AG10803 (cell line): ENCODE results near the gene VOPP1.

ENCODE experiments used
- DNase-seq: peaks from one replicate; pipeline ENCODE4 v3.0.0; 2010; ENCODE audit warnings: low read depth
- H3K4me3 ChIP-seq: 2 replicates; pipeline ENCODE4 v1.5.1; 2011; ENCODE audit warnings: mild to moderate bottlenecking, low read length, control low read depth
- TF ChIP-seq, protein P1 (sequence below): conservative IDR thresholded peaks from 2 replicates; pipeline ENCODE4 v1.5.1; 2011; ENCODE audit warnings: mild to moderate bottlenecking, low read length, control low read depth, inconsistent platforms

VOPP1 gene

DNA sequence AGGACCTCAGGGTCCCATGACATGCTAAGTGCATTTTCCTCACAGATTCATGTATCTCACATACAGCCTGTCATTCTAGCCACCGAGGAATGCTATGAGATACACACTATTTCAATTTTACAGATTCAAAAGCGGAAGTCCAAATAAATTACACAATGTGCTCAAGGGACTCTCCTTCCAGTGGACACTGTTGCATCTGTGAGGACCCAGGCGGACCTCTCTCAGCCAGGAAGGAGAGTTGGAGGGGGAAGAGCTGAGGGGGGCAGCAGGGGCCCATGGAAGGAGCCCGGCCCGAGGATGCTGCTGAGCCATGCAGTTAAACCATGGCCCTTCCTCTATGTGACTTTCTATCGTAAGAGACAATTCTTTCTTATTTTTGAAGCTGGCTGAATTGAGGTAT is 93.6 kb downstream of the VOPP1 start:
- TF ChIP-seq, protein P1, sequence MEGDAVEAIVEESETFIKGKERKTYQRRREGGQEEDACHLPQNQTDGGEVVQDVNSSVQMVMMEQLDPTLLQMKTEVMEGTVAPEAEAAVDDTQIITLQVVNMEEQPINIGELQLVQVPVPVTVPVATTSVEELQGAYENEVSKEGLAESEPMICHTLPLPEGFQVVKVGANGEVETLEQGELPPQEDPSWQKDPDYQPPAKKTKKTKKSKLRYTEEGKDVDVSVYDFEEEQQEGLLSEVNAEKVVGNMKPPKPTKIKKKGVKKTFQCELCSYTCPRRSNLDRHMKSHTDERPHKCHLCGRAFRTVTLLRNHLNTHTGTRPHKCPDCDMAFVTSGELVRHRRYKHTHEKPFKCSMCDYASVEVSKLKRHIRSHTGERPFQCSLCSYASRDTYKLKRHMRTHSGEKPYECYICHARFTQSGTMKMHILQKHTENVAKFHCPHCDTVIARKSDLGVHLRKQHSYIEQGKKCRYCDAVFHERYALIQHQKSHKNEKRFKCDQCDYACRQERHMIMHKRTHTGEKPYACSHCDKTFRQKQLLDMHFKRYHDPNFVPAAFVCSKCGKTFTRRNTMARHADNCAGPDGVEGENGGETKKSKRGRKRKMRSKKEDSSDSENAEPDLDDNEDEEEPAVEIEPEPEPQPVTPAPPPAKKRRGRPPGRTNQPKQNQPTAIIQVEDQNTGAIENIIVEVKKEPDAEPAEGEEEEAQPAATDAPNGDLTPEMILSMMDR: no peak
- DNase-seq: no peak
- H3K4me3 ChIP-seq: peak overlapping the region; percentile 12; the same call in 1 of the 2 replicates

DNA sequence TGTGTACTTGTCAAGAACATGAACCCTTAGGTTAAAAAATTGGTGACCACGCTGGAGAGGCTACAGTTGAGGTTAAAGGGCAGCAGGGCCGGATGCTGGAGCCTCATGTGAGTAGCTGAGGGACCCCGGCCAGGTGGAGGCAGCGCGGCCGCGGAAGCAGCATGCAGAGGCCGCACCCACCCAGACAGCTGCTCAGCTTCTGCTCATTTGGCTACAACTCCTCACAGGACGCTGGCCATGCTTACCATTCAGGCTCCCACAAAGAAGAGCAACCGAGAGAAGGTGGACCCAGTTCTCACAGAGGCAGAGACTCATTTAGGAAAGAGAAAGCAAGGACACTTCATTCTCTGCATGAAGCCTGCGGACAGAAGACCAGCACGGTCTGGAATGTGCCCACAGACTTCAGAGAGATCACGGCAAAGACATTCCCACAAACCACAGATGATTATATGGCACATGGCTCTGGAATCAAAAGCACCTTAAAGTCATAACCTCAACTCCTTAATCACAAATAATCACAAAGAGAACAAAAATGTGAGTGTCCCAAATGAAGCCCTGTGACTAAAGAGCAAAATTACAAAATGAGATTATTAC is 94.4 kb downstream of the VOPP1 start:
- peak overlapping the region; percentile 7; the same call in 1 of the 2 replicates for H3K4me3 ChIP-seq
- peak; percentile 96 for DNase-seq
- TF ChIP-seq, protein P1: no peak

DNA sequence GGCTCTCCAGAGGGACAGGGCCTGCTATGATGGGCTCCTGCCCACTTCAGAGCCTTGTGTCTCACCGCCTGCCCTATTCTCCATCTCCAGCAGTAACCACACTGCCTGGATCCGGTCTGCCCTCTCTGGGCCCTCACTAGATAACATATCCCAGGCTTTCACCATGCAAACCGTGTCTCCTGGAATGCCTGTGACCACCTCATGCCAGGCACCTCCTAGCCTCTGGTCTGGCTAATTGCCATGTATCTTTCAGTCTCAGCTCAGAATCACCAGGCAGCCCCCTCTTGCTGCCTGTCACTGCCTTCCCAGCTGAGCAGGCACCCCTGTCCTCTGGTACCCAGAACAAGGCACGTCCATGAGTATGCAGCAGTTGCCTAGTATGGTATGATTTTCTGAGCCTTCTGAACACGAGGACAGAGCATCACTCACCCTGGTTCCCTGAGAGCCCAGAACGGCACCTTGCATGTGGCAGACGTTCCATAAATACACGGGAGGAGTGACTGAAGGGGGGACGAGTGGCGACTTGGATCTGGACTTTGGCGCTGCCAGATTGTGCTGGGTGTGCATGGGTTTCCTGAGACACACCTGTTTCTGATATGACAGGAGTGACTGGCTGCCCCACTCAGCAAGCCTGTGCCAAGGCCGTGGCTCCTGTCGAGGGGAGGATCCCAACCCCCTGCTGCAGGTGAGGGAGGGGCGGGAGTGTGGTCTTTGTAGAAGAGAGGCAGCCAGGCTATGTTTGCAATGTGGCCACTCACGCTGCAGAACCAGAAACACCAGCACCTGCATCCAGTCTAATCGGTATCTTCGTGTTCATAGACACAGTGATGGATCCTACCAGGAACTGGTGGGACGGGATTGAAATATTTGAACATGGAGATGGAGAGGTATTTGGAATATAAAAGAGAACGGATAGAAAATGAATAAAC is 95.2 kb downstream of the VOPP1 start:
- TF ChIP-seq, protein P1: no peak
- DNase-seq: no peak
- no peak overlapping the region for H3K4me3 ChIP-seq

DNA sequence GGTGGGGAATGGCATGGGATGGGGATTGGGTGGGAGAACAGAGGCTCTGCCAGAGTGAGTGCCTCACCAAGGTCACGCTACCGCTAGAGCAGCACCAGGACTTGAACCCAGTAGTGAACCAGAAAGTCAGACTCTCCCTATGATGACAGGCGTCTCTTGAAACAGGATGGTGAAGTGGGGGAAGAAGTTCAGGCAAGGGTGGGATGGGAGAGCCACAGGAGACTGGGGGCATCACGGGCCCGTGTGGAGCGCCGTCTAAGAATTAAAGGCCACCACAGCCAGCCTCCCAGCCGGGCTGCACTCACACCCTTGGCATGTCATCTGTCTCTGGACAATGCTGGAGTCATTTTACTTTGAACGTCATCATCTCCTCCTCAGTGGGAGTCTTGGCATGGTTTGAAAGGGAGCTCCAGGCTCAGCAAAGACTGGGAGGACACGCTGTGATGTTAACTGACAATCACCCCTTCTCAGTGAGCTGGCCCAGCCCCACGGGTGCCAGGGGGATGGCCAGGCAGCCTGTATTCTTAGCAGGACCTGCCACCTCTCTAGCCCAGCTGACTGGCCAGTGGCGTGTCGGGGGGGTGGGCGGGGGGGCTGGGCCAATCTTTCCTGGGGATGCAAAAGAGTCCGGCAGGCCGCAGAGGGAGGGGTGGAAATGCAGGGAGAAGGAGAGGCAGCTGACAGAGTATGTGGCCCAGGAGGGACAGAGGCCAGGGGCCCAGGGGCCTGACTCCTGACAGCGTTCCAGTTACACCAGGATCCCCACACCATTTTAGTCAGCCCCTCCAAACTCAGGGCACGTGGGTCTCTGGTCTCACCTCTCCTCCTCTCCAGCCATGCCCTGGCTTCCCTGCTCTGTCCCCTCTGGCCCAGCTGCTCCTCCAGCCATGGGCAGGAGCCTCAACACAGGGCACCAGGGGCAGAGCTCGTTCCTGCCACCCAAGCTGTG is 96.2 kb downstream of the VOPP1 start:
- H3K4me3 ChIP-seq: no peak overlapping the region
- peak; percentile 69 for DNase-seq

DNA sequence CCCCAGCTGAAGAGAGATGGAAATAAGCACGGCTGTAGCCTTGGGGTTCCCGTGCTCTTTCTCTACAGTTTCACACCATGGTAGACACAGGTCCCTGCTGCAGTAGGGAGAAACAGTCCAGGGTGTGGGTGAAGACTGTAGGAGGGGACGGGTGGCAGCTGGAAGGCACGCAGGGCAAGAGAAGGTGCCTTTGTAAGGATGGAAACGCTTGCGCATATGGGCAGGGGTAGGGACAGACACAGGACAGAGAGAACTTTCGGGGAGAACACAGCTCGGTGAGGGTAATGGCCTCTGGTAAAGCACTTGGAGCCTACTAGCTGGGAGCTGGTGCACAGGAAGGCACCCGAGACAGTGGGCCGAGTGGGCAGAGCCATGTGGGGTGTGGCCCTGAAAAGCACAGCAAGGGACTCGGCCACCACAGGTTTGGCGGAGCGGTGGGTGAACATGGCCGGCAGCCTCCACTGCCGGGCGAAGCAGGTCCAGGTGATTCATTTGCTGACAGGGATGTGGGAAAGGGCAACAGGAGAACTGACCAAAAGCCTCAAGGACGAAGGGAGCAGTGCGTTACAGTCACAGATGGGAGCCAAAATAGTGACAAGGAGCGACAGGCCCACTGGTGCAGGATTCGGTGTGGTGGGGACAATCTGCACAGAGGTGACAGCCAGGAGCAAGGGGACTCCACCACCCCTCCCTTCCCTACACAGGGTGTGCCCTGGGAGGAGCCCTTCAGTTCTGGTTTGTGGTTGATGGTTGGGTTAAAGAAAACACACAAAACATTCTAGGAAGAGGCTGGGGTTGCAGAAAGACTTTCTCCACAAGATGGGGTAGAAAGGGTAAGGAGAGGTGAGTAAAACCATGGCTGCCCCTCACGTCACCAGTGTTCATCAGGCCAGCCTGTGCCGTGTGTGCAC is 97.1 kb downstream of the VOPP1 start:
- TF ChIP-seq, protein P1: no peak

More for the DNA sequence above, 96.2 kb downstream of the VOPP1 start:
- TF ChIP-seq, protein P1: no peak

DNA sequence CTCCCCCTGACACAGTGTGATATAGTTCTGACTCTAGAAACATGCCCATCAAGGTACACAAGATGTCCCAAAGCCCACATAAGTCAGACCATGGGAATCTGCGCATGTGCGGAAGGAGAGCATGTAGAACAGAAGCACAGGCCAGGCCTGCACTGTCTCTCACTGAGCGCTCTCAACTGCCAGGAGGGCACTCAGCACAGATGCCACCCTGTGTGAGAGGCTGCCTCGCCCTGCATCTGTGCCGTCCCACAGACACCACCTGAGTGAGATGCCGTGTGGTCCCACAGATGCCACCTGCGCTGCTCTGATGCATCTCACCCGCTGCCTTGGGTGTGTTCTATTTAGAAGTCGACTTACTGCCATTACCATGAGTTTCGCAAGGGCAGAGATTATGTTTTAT is 98.4 kb downstream of the VOPP1 start:
- DNase-seq: no peak

More for the DNA sequence above, 97.1 kb downstream of the VOPP1 start:
- DNase-seq: no peak
- no peak overlapping the region for H3K4me3 ChIP-seq

More for the DNA sequence above, 98.4 kb downstream of the VOPP1 start:
- TF ChIP-seq, protein P1: no peak
- no peak overlapping the region for H3K4me3 ChIP-seq
